ENCODE results near the gene PATJ. TPM values are rescaled to one million over a fixed set of nuclear protein-coding genes. Genes with fewer than 3 reads are reported as not detected.

Gene PATJ
- polyA plus RNA-seq, 1 donor from 2014 or later: 7.8 TPM

DNA sequence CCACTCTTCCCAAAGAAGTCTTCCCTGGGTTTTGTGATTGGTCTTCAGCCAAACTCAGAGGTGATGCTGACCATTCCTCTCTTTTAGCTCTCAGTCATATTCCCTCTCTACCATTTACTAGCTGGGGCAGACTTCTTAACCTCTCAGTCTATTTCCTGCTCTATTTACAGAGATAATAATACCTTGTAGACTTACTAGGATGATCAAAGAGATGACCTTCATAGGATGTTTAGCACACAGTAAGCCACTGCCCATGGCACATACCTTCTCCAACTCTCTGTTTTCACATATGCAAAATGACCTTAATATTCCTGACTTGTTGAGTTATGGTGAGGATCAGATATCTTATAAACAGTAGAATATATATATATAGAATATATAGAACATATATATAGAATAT, 346.2 kb downstream of the PATJ start:
- Histone ChIP-seq H3F3A (ENCODE audit: insufficient read depth, low read length, poor library complexity, severe bottlenecking) (no peaks in the 10 kb centered on the region), H3K9ac (ENCODE audit: low read length) (no peak overlapping the region)
- TF ChIP-seq MXI1 (conservative IDR thresholded peaks at IDR 0.05; ENCODE audit: poor library complexity, severe bottlenecking): no peak
- no peak for TF ChIP-seq EZH2 (IDR thresholded peaks at IDR 0.05; ENCODE audit: borderline replicate concordance, insufficient read depth, low read length, poor library complexity, severe bottlenecking)

DNA sequence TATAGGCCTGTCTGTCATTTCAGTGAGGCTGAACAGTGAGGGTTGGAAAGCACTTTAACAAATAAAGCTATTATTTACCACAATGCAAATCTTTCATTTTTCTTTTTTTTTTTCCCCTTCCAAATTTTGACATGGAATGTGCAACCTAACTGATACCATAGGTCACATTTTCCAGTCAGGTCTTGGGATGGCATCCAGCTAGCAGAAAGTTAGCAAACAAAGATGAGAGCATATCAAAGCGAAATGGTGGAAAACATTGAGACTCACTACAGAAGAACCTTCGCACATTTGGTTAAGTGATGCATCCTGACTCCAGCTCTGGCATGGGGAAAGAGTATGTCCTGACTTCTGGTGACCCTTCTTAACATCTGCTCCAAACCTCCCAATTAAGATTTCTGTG, 347.3 kb downstream of the PATJ start:
- H2AFZ ChIP-seq (ENCODE audit: low read depth, low read length): no peak overlapping the region
- no peaks in the 10 kb centered on the region for H4K20me1 ChIP-seq (ENCODE audit: insufficient read depth)

More for the DNA sequence above, 346.2 kb downstream of the PATJ start:
- no peak overlapping the region for H3K4me2 ChIP-seq (ENCODE audit: low read length)
- no peaks in the 10 kb centered on the region for H3K27me3 ChIP-seq (ENCODE audit: insufficient read depth, low read depth, low read length)
- H3K79me2 ChIP-seq (replicated peaks; ENCODE audit: insufficient read depth, low read length): no peaks in the 10 kb centered on the region
- no peak overlapping the region for H3K4me3 ChIP-seq (ENCODE audit: low read length)
- H4K20me1 ChIP-seq (ENCODE audit: insufficient read depth): no peaks in the 10 kb centered on the region
- no peak overlapping the region for H3K27ac ChIP-seq (ENCODE audit: low read length)
- no peaks in the 10 kb centered on the region for H3K9me3 ChIP-seq (ENCODE audit: low read length)
- no peaks in the 10 kb centered on the region for H3K36me3 ChIP-seq (ENCODE audit: insufficient read depth, low read length)
- no peaks in the 10 kb centered on the region for H3K9me2 ChIP-seq (ENCODE audit: insufficient read depth, low read length)
- no peak overlapping the region for H2AFZ ChIP-seq (ENCODE audit: low read depth, low read length)

More for the DNA sequence above, 347.3 kb downstream of the PATJ start:
- no peaks in the 10 kb centered on the region for H3K9me2 ChIP-seq (ENCODE audit: insufficient read depth, low read length)
- TF ChIP-seq, protein P1, sequence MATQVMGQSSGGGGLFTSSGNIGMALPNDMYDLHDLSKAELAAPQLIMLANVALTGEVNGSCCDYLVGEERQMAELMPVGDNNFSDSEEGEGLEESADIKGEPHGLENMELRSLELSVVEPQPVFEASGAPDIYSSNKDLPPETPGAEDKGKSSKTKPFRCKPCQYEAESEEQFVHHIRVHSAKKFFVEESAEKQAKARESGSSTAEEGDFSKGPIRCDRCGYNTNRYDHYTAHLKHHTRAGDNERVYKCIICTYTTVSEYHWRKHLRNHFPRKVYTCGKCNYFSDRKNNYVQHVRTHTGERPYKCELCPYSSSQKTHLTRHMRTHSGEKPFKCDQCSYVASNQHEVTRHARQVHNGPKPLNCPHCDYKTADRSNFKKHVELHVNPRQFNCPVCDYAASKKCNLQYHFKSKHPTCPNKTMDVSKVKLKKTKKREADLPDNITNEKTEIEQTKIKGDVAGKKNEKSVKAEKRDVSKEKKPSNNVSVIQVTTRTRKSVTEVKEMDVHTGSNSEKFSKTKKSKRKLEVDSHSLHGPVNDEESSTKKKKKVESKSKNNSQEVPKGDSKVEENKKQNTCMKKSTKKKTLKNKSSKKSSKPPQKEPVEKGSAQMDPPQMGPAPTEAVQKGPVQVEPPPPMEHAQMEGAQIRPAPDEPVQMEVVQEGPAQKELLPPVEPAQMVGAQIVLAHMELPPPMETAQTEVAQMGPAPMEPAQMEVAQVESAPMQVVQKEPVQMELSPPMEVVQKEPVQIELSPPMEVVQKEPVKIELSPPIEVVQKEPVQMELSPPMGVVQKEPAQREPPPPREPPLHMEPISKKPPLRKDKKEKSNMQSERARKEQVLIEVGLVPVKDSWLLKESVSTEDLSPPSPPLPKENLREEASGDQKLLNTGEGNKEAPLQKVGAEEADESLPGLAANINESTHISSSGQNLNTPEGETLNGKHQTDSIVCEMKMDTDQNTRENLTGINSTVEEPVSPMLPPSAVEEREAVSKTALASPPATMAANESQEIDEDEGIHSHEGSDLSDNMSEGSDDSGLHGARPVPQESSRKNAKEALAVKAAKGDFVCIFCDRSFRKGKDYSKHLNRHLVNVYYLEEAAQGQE (IDR thresholded peaks at IDR 0.05; ENCODE audit: borderline replicate concordance): no peak
- TF ChIP-seq POLR2AphosphoS5 (IDR thresholded peaks at IDR 0.05) (no peak), TAF1 (IDR thresholded peaks at IDR 0.05; ENCODE audit: low read depth) (no peak), RAD21 (conservative IDR thresholded peaks at IDR 0.05) (no peak), MXI1 (conservative IDR thresholded peaks at IDR 0.05; ENCODE audit: poor library complexity, severe bottlenecking) (no peak), SMC3 (conservative IDR thresholded peaks at IDR 0.05; ENCODE audit: poor library complexity) (no peak), EZH2 (IDR thresholded peaks at IDR 0.05; ENCODE audit: borderline replicate concordance, insufficient read depth, low read length, poor library complexity, severe bottlenecking) (no peak), EP300 (conservative IDR thresholded peaks at IDR 0.05; ENCODE audit: poor library complexity, severe bottlenecking) (no peak)
- TF ChIP-seq, protein P2, sequence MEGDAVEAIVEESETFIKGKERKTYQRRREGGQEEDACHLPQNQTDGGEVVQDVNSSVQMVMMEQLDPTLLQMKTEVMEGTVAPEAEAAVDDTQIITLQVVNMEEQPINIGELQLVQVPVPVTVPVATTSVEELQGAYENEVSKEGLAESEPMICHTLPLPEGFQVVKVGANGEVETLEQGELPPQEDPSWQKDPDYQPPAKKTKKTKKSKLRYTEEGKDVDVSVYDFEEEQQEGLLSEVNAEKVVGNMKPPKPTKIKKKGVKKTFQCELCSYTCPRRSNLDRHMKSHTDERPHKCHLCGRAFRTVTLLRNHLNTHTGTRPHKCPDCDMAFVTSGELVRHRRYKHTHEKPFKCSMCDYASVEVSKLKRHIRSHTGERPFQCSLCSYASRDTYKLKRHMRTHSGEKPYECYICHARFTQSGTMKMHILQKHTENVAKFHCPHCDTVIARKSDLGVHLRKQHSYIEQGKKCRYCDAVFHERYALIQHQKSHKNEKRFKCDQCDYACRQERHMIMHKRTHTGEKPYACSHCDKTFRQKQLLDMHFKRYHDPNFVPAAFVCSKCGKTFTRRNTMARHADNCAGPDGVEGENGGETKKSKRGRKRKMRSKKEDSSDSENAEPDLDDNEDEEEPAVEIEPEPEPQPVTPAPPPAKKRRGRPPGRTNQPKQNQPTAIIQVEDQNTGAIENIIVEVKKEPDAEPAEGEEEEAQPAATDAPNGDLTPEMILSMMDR (IDR thresholded peaks at IDR 0.05; ENCODE audit: poor library complexity, severe bottlenecking): no peak
- no peaks in the 10 kb centered on the region for H3K27me3 ChIP-seq (ENCODE audit: insufficient read depth, low read depth, low read length)
- H3K36me3 ChIP-seq (ENCODE audit: insufficient read depth, low read length): no peaks in the 10 kb centered on the region
- H3K9me3 ChIP-seq (ENCODE audit: low read length): no peaks in the 10 kb centered on the region
- H3K9ac ChIP-seq (ENCODE audit: low read length): no peak overlapping the region
- no peak overlapping the region for H3K27ac ChIP-seq (ENCODE audit: low read length)
- H3K79me2 ChIP-seq (replicated peaks; ENCODE audit: insufficient read depth, low read length): no peaks in the 10 kb centered on the region
- no peaks in the 10 kb centered on the region for H3F3A ChIP-seq (ENCODE audit: insufficient read depth, low read length, poor library complexity, severe bottlenecking)
- no peak overlapping the region for H3K4me2 ChIP-seq (ENCODE audit: low read length)
- no peak overlapping the region for H3K4me3 ChIP-seq (ENCODE audit: low read length)

Data from neural cell (in vitro differentiated cells).